Smooth muscle cell of the pulmonary artery (primary cell): ENCODE data around the gene BABAM1. TPM values are rescaled to one million over a fixed set of nuclear protein-coding genes. Genes with fewer than 3 reads are reported as not detected.

ENCODE experiments used
- total RNA-seq: library from RNA; depleted of rRNA; stranded (reverse); fragments of >200 nt; gene quantifications from 2 replicates; pipeline ENCODE4 v1.2.3, GENCODE V29; 2014

The BABAM1 gene
- 61.7 and 68.7 TPM in 2 replicates for total RNA-seq

DNA sequence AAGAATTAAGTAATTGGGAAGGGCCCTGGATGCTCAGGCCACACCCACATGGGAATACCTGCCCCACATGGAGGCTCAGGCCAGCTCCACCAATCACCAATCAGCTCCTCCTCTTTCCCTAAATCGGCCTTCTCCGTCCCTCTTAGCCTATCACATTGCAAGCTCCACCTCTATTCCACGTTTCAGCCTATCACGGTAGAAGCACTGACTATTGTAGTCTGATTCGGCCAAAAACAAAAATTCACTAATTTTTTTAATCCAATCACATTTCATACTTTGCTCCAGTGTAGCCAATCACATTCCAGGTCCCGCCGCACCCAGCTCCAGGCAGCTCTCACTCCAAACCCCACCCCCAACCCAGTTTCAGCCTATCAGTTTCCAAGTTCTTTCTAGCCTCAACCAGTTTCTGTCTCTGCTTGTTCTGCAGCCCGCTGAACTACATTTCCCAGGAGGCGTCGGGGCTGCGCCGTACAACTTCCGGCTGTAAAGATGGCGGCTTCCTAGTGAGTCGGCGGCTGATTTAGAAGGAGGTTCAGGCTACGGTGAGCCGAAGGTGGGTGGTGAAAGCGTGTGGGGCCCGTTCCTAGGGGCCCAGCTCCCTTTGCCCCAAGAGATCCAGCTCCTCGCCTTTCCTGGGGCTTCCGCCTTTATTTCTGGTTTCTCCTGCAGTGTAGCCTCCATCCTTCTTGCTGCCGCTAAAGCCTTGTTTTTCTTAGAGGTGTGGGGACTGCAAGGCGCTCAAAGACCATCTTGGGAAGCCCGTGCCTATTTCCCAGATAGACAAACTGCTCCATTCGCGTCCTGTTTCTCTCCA is at the start of gene BABAM1:
TSS of gene BABAM1 (plus strand) at position 469 of the 814 bp plus-strand sequence. CDS start 1,364 bp downstream, outside the sequence.

DNA sequence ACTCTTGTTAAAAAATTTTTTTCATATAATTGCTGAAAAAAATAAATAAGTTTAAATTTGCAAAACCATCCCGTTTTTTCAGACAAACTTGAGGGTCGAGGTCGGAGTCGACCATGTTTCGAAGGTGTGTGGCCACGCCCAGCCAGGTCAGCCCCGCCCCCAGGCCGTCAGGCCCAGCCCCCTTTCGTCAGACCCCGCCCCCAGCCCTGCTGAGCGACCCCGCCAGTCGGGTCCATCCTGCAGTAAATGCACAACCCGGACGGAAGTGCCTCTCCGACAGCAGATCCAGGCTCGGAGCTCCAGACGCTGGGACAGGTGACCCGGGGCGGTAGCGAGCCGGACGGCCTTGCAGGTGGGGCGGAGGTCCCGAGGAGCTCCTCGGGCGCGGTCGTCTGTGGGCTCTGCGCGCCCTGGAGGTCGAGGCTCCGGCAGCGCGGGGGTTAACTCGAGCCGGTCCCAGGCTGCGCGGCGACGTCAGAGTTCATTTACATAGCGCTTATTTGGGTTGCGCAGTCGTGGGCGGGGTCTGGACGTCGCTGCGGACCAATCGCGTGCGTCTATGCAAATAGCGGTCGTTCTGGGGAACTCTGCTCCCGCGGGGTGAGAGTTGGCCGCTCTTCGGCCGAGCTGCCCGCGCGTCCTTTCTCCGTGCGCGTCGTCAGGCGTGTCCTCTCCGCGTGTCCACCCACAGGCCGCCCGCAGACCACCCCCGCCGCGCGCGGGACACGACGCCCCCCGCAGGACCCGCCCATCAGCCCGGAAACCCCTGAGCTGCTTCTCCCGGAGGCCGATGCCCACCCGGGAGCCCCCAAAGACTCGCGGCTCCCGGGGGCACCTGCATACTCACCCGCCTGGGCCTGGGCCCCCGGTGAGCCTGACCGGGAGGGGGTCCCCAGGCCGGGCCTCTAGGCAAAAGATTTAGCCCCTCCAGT is 41.0 kb upstream of the BABAM1 start, which contains the start of gene OCEL1:
TSS of gene OCEL1 (plus strand) at position 225 of the 932 bp plus-strand sequence. CDS start at position 247, 22 bp downstream.

DNA sequence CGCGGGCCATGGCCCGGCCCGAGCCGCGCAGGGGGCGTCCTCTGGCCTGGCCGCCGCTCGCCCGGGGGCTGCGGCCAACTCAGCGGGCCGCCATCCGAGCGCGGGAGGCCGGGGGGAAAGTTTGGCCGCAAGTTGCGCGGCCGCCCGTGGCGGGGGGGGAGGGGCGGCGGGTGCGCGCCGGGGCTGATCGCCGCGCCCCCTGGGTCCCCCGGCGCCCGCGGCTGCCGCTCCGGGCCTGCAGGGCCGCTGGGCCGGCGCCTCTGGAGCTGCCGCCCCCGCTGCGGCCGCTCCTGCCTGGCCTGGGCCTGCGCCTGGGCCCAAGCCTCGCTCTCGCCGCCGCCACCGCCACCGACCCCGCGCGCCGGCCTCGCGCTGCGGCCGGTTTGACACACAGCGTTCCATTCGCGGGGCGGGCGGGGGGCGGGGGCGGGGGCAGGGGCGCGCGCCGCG is 21.7 kb upstream of the BABAM1 start, which contains the start of gene NR2F6:
TSS of gene NR2F6 (minus strand) at position 385 of the 450 bp plus-strand sequence. CDS start 699 bp downstream, outside the sequence.

DNA sequence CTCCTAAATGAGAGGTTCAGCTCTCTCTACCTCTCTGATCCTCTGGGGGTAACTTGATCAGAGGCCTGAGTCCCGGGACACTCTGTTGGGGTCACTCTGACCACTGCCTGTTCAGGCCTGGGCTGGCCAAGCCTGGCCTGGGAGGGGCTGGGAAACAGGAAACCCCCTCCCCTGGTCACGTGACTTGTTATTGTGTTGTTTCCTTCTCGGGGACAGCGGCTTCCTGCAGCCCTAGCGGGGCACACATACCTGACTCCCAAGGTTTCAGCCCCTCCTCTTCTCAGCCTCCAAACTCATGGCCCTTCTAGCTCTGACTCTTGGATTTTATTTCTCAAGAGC is 2.6 kb upstream of the BABAM1 start, which contains the start of gene USHBP1:
TSS of gene USHBP1 (minus strand) at position 105 of the 339 bp plus-strand sequence. CDS start 446 bp downstream, outside the sequence.

DNA sequence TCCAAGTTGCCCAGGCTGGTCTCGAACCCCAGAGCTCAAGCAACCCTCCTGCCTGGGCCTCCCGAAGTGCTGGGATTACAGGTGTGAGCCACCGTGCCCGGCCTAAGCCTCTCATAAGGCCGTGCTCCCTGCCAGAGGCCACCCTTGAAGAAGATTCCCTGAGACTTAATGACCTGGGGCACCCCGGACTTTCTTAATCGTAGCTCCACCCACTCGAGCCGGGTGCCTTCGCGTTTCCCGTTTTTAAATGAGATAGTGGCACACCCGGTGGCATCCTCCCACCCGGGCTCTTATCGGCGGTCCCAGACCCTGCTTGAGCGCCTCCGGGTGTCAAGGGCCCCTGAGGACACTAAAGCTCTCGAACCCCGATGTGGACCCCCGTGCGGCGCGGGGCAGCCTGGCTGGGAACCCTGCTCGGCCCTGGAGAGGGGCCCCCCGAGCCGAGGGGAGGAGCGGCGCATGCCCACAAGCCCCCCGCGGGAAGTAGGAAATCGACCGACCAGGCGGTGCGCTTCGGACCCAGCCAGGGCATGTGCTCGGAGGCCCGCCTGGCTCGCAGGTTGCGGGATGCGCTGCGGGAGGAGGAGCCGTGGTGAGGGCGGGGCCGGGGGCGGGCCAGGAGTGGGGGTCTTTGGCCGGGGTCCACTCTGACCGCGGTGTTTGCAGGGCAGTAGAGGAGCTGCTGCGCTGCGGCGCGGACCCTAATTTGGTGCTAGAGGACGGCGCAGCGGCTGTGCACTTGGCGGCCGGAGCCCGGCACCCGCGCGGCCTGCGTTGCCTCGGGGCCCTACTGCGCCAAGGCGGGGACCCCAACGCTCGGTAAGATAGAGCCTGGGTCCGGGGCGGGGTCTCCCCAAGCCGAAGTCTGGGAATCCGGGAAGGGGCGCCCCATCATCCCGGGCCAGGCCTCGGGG is 14.4 kb downstream of the BABAM1 start, which contains the start of gene ANKLE1:
TSS of gene ANKLE1 (plus strand) at position 511 of the 914 bp plus-strand sequence. CDS start at position 531, 20 bp downstream.

DNA sequence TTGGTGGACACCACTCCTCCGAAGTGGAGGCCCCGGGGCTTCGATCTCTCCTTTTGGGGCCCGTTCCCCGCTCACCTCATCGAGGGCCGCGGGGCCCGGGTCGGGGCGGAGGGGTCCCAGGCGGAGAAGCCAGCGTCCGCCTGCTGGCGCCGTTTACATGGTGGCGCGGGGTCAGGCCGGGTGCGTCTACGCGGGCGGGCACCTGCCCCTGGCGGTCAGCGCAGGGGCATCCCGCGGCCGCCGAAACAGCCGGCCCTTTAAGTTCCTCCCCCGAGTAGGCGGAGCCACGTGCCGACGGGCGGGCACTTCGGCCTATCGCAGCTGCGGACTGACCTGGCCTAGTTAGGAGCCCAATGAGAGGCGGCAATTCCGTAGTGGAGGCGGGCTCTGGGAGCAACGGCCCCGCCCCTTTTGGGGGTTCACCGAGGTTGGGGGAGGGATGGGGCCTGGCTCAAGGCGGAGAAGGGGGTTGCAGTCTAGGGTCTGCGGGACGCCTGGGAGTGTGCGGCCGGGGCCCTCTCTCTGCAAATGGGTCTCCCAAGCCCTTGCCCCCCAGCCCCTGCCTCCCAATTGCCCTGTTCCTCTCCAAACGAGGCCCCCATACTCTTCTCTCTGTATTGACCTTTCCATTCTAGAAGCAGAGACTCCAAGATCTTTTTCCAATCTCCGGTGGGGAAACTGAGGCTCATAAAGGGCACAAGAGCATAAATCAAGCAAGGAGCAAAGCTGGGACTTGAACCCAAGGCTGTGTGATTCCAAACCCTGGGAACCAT is 36.1 kb downstream of the BABAM1 start, which contains the start of gene ABHD8:
TSS of gene ABHD8 (minus strand) at position 259 of the 773 bp plus-strand sequence. CDS start 1,809 bp downstream, outside the sequence.

DNA sequence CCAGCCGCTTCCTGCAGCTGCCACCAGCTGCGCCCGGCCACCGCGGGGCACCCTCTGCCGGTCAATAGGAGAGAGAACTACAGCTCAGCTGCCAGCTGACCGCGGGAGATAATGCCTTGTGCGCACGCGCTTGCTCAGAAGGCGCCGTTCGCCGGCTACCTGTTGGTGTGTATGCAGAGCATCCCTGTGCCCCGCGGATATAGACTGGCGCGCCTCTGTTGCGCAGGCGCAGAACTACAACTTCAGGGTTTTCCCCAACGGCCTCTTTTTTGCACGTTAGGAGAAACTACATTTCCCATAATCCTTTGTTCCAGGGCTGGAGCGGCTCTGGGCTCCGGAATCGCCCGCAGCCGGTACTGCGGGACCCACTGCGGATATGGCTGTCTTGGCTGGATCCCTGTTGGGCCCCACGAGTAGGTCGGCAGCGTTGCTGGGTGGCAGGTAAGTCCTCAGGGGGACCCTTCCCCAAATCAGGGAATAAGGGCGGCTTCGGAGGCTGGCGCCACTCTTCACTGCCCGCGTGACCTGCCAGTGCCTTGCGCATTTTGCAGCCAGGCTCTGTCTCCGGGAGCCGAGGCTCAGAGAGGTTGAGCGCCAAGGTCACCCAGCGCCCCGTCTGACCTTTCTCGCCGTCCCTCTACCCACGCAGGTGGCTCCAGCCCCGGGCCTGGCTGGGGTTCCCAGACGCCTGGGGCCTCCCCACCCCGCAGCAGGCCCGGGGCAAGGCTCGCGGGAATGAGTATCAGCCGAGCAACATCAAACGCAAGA is 38.5 kb downstream of the BABAM1 start, which contains the start of gene MRPL34:
TSS of gene MRPL34 (plus strand) at position 356 of the 768 bp plus-strand sequence. CDS start at position 377, 21 bp downstream.

DNA sequence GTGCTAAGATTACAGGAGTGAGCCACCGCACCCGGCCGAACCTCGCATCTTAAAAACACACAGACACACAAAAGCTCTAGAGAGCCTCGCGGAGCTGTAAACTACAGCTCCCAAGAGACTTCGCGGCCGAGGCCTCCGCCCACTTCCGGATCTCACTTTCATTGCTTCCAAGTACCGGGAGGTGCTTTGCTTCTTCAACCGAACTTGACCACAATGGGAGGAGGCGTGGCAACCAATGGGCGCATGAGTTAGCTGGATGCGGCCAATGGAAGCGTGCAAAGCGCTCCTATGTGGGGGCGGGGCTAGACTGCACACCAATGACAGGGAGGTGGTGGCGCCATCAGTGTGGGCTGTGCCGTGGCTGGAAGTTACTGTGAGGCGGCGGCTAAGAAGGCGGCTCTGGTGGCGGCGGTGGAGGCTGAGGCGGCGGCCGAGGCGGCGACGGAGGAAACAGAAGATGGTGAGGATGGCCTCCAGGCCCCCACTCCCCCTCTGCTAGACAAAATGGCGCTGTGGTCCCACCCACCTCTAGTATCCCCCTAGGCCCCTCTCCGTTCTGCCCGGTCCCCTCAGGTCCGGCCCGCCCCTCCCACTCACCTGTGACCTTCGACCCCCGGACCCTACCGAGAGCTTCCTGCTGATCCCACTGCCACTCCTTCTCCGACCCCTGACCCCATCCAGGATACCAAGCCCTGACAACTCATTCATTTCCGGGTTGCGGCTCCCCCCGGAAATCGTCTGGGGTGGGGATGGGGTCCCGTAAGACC is 42.1 kb downstream of the BABAM1 start, which contains the start of gene DDA1:
TSS of gene DDA1 (plus strand) at position 366 of the 767 bp plus-strand sequence. CDS start at position 458, 92 bp downstream.

Other genes starting within 250 kb of the BABAM1 start
- 0.20 and 1.6 TPM in 2 replicates for gene CPAMD8, start 240.6 kb upstream of the BABAM1 start, total RNA-seq
- 1.2 and 1.8 TPM in 2 replicates for gene HAUS8, start 192.0 kb upstream of the BABAM1 start, total RNA-seq
- 71.8 and 85.1 TPM in 2 replicates for gene MYO9B, start 191.7 kb upstream of the BABAM1 start, total RNA-seq
- 14.5 and 17.8 TPM in 2 replicates for gene USE1, start 52.1 kb upstream of the BABAM1 start, total RNA-seq
- gene OCEL1, start 41.2 kb upstream of the BABAM1 start, total RNA-seq: 2.7 and 5.0 TPM in 2 replicates
- gene NR2F6, start 21.5 kb upstream of the BABAM1 start, total RNA-seq: 41.2 and 59.3 TPM in 2 replicates
- 0.07 TPM in 1 of 2 replicates, not detected in the other for gene USHBP1, start 2.7 kb upstream of the BABAM1 start, total RNA-seq
- 0.40 and 0.52 TPM in 2 replicates for gene ANKLE1, start 14.5 kb downstream of the BABAM1 start, total RNA-seq
- gene ABHD8, start 36.0 kb downstream of the BABAM1 start, total RNA-seq: 13.8 and 14.9 TPM in 2 replicates
- 31.6 and 31.7 TPM in 2 replicates for gene MRPL34, start 38.4 kb downstream of the BABAM1 start, total RNA-seq
- 29.8 and 36.2 TPM in 2 replicates for gene DDA1, start 42.1 kb downstream of the BABAM1 start, total RNA-seq
- 7.8 and 8.8 TPM in 2 replicates for gene ANO8, start 67.4 kb downstream of the BABAM1 start, total RNA-seq
- gene GTPBP3, start 70.1 kb downstream of the BABAM1 start, total RNA-seq: 12.6 and 19.0 TPM in 2 replicates
- 0.20 and 0.33 TPM in 2 replicates for gene PLVAP, start 109.9 kb downstream of the BABAM1 start, total RNA-seq
- 0.26 TPM in 1 of 2 replicates, not detected in the other for gene CCDC194, start 126.8 kb downstream of the BABAM1 start, total RNA-seq
- gene BST2, start 138.2 kb downstream of the BABAM1 start, total RNA-seq: 7.3 and 63.1 TPM in 2 replicates
- 30.5 and 36.6 TPM in 2 replicates for gene MVB12A, start 152.6 kb downstream of the BABAM1 start, total RNA-seq
- gene TMEM221, start 181.2 kb downstream of the BABAM1 start, total RNA-seq: 0.20 and 0.23 TPM in 2 replicates
- not detected in 2 replicates for gene NXNL1, start 193.5 kb downstream of the BABAM1 start, total RNA-seq
- 36.1 and 44.5 TPM in 2 replicates for gene SLC27A1, start 203.1 kb downstream of the BABAM1 start, total RNA-seq
- gene PGLS, start 244.2 kb downstream of the BABAM1 start, total RNA-seq: 48.4 and 65.4 TPM in 2 replicates